ENCODE results near the gene SBF2. TPM values are rescaled to one million over a fixed set of nuclear protein-coding genes. Genes with fewer than 3 reads are reported as not detected.

SBF2 gene
- total and polyA plus RNA-seq, 7 experiments from 2014 or later = 4.2 to 35.2 (median 13.3) TPM

DNA sequence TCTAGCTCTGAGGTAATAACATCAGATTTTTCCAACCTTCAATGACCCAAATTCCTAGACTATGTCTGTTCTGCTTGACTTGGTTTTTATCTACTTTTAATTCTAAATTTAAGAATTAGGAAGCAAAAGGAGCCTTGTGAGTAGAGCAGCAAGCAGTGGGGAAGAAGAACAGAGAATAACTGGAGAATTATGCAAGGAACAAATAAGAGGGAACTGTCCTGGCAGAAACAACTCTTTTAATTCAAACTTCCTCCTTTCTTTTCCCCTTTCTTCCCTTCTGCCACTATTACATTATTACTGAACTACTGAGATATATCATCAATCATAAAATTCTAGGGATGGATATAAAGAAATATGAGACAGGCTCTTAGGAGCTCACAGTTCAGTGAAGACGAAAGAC, 276.1 kb downstream of the SBF2 start:
- Mint-ChIP-seq H3K36me3 (peaks cover 0 to 33% (median 15%) of the 10 kb centered on the region in 5 donors), H3K27me3 (no peaks in the 10 kb centered on the region), H3K9me3 (peaks cover 0 to 20% (median 9%) of the 10 kb centered on the region in 11 donors), H3K4me1 (peaks cover 5 to 32% (median 26%) of the 10 kb centered on the region in 7 donors), H3K4me3 (no peak overlapping the region), H3K27ac (no peak overlapping the region)
- Histone ChIP-seq H3K36me3 (ENCODE audit: control insufficient read depth in 2 of 3, insufficient read depth in 3 of 3, low read length in 3 of 3) (no peaks in the 10 kb centered on the region), H3K4me3 (ENCODE audit: low read length) (no peak overlapping the region), H3K27me3 (ENCODE audit: control insufficient read depth in 2 of 2, insufficient read depth in 2 of 2, low read length in 2 of 2) (no peaks in the 10 kb centered on the region), H3K27ac (ENCODE audit: low read depth, low read length) (no peak overlapping the region), H3K9me3 (ENCODE audit: control insufficient read depth in 2 of 3, low read length in 3 of 3) (peaks cover 0 to 4% (median 0%) of the 10 kb centered on the region in 3 experiments), H3K4me1 (ENCODE audit: control insufficient read depth in 2 of 2, insufficient read depth in 2 of 2, low read length in 2 of 2) (no peaks in the 10 kb centered on the region)
- ATAC-seq (no peak), DNase-seq (no peak)
- intact Hi-C loops (cut with micrococcal nuclease) = no loop called here
- POLR2A ChIA-PET = no interaction called here
- CTCF ChIA-PET = no interaction called here

DNA sequence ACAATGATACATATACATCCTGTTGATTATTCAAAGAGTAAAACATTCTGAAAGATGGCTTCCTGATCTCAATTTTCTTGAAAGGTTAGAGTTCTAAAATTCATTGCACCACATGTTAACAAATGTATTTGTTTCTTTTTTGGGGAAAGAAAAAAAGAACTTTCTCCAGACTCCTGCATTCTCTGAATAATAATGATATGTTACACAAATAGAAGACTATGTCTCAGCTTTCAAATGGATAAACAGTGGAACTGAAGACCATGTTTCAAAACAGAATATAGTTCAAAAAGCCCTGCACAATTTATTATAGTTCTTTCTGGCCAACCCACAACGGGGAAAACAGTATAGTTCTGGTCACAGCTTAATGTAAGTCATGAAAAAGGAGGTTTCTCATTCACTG, 277.0 kb downstream of the SBF2 start:
- peaks cover 0 to 41% (median 15%) of the 10 kb centered on the region in 5 donors for H3K36me3 Mint-ChIP-seq
- Histone ChIP-seq H3K27ac (ENCODE audit: low read depth, low read length) (no peak overlapping the region), H3K27me3 (ENCODE audit: control insufficient read depth in 2 of 2, insufficient read depth in 2 of 2, low read length in 2 of 2) (no peaks in the 10 kb centered on the region), H3K9me3 (ENCODE audit: control insufficient read depth in 2 of 3, low read length in 3 of 3) (peaks cover 0 to 11% (median 0%) of the 10 kb centered on the region in 3 experiments), H3K4me3 (ENCODE audit: low read length) (no peak overlapping the region), H3K36me3 (ENCODE audit: control insufficient read depth in 2 of 3, insufficient read depth in 3 of 3, low read length in 3 of 3) (no peaks in the 10 kb centered on the region), H3K4me1 (ENCODE audit: control insufficient read depth in 2 of 2, insufficient read depth in 2 of 2, low read length in 2 of 2) (no peaks in the 10 kb centered on the region)
- H3K4me3 Mint-ChIP-seq = no peak overlapping the region
- CTCF ChIA-PET = no interaction called here
- ATAC-seq (no peak), DNase-seq (no peak)
- peaks cover 2 to 25% (median 10%) of the 10 kb centered on the region in 11 donors for H3K9me3 Mint-ChIP-seq
- H3K4me1 Mint-ChIP-seq = peaks cover 5 to 25% (median 21%) of the 10 kb centered on the region in 7 donors
- H3K27ac Mint-ChIP-seq = no peak overlapping the region
- POLR2A ChIA-PET = no interaction called here
- intact Hi-C loops (cut with micrococcal nuclease) = no loop called here
- H3K27me3 Mint-ChIP-seq = no peaks in the 10 kb centered on the region

DNA sequence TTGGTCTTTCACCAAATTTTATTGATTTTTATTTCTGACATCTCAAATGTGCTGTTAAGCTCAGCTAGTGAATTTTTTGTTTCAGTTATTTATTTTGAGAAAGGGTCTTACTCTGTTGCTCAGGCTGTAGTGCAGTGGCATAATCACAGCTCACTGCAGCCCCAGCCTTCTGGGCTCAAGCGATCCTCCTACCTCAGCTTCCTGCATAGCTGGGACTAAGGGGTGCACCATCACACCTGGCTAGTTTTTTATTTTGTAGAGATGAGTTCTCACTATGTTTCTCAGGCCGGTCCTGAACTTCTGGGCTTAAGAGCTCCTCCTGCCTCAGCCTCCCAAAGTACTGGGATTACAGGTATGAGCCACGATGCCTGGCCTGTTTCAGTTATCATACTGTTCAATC, 282.0 kb downstream of the SBF2 start:
- no peaks in the 10 kb centered on the region for H3K36me3 ChIP-seq (ENCODE audit: control insufficient read depth in 2 of 3, insufficient read depth in 3 of 3, low read length in 3 of 3)
- Mint-ChIP-seq H3K27ac (no peak overlapping the region), H3K36me3 (peaks cover 0 to 47% (median 25%) of the 10 kb centered on the region in 5 donors), H3K27me3 (no peaks in the 10 kb centered on the region), H3K4me3 (no peak overlapping the region), H3K4me1 (peaks cover 0 to 1% (median 0%) of the 10 kb centered on the region in 7 donors), H3K9me3 (peaks cover 11 to 69% (median 32%) of the 10 kb centered on the region in 11 donors)
- H3K4me3 ChIP-seq (ENCODE audit: low read length) = no peak overlapping the region
- CTCF ChIA-PET = no interaction called here
- no peaks in the 10 kb centered on the region for H3K27me3 ChIP-seq (ENCODE audit: control insufficient read depth in 2 of 2, insufficient read depth in 2 of 2, low read length in 2 of 2)
- intact Hi-C loops (cut with micrococcal nuclease) = no loop called here
- no peaks in the 10 kb centered on the region for H3K4me1 ChIP-seq (ENCODE audit: control insufficient read depth in 2 of 2, insufficient read depth in 2 of 2, low read length in 2 of 2)
- POLR2A ChIA-PET = no interaction called here
- peaks cover 0 to 32% (median 6%) of the 10 kb centered on the region in 3 experiments for H3K9me3 ChIP-seq (ENCODE audit: control insufficient read depth in 2 of 3, low read length in 3 of 3)
- no peak overlapping the region for H3K27ac ChIP-seq (ENCODE audit: low read depth, low read length)
- DNase-seq (no peak), ATAC-seq (no peak)

DNA sequence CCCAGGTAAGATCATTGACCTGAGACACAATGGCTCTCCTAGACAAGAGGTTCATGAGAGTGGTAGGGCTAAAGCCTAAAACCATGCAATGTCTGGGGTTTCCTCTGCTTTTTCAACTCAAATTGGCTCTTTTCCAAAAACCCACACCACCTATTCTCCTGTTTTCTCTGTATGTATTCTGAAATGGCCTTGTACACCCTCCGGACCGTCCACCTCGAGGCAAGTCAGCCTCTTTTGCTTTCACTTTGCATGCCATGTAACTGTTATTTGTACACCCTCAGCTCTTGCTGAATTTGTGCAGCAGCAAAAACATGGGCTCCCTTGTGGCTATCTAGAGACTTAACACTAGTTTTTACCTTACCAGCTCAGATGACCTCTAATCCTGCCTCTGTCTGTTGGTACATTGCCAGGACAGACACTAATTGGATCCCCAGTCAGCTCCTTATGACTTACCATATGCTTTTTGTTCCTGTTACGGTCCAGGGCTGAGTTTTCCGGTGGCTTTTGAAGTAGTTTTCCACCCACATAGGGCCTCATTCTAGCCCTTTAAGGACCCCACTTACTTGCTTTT, 288.0 kb downstream of the SBF2 start:
- Histone ChIP-seq H3K36me3 (ENCODE audit: control insufficient read depth in 2 of 3, insufficient read depth in 3 of 3, low read length in 3 of 3) (no peaks in the 10 kb centered on the region), H3K4me3 (ENCODE audit: low read length) (no peak overlapping the region), H3K27me3 (ENCODE audit: control insufficient read depth in 2 of 2, insufficient read depth in 2 of 2, low read length in 2 of 2) (no peaks in the 10 kb centered on the region), H3K4me1 (ENCODE audit: control insufficient read depth in 2 of 2, insufficient read depth in 2 of 2, low read length in 2 of 2) (no peaks in the 10 kb centered on the region), H3K27ac (ENCODE audit: low read depth, low read length) (no peak overlapping the region), H3K9me3 (ENCODE audit: control insufficient read depth in 2 of 3, low read length in 3 of 3) (peaks cover 0 to 14% (median 6%) of the 10 kb centered on the region in 3 experiments)
- intact Hi-C loops (cut with micrococcal nuclease) = no loop called here
- Mint-ChIP-seq H3K36me3 (peaks cover 0 to 22% (median 0%) of the 10 kb centered on the region in 5 donors), H3K9me3 (peaks cover 6 to 39% (median 13%) of the 10 kb centered on the region in 11 donors), H3K27me3 (no peaks in the 10 kb centered on the region), H3K4me3 (no peak overlapping the region), H3K27ac (no peak overlapping the region), H3K4me1 (peaks cover 0 to 1% (median 0%) of the 10 kb centered on the region in 7 donors)
- ChIA-PET CTCF (no interaction called here), POLR2A (no interaction called here)
- ATAC-seq (no peak), DNase-seq (no peak)

DNA sequence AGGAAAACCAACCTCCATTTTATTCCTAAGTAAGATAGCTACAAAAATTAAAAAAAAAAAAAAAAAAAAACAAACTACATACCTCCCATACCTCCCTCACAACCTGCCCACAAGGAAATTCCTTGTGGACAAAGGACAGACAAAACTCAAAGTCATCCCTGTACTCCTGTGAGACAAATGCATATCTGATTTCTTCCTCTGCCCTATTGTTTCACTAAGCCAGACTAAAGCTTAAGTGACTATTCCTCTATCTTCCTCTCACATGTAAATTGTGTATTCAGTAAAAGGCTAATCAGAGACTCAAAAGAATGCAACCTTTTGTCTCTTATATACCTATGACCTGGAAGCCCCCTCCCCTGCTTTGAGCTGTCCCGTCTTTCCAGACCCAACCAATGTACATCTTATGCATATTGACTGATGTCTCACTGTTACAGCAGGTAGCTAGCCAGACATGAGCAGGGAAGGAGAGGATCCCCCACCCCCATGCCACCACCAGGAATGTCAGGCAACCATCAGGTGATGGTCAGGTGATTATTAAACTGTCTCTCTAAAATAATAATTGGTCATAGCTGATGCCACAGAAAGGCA, 289.4 kb downstream of the SBF2 start:
- Mint-ChIP-seq H3K9me3 (peaks cover 0 to 25% (median 3%) of the 10 kb centered on the region in 11 donors), H3K27ac (no peak overlapping the region), H3K36me3 (peaks cover 0 to 15% (median 0%) of the 10 kb centered on the region in 5 donors), H3K4me3 (no peak overlapping the region), H3K4me1 (peaks cover 0 to 1% (median 0%) of the 10 kb centered on the region in 7 donors), H3K27me3 (no peaks in the 10 kb centered on the region)
- intact Hi-C loops (cut with micrococcal nuclease) = no loop called here
- H3K4me3 ChIP-seq (ENCODE audit: low read length) = no peak overlapping the region
- ATAC-seq = no peak
- H3K27me3 ChIP-seq (ENCODE audit: control insufficient read depth in 2 of 2, insufficient read depth in 2 of 2, low read length in 2 of 2) = no peaks in the 10 kb centered on the region
- H3K27ac ChIP-seq (ENCODE audit: low read depth, low read length) = no peak overlapping the region
- peaks cover 0 to 14% (median 6%) of the 10 kb centered on the region in 3 experiments for H3K9me3 ChIP-seq (ENCODE audit: control insufficient read depth in 2 of 3, low read length in 3 of 3)
- CTCF ChIA-PET = no interaction called here
- no peaks in the 10 kb centered on the region for H3K36me3 ChIP-seq (ENCODE audit: control insufficient read depth in 2 of 3, insufficient read depth in 3 of 3, low read length in 3 of 3)
- no peaks in the 10 kb centered on the region for H3K4me1 ChIP-seq (ENCODE audit: control insufficient read depth in 2 of 2, insufficient read depth in 2 of 2, low read length in 2 of 2)
- DNase-seq = no peak
- POLR2A ChIA-PET = no interaction called here

DNA sequence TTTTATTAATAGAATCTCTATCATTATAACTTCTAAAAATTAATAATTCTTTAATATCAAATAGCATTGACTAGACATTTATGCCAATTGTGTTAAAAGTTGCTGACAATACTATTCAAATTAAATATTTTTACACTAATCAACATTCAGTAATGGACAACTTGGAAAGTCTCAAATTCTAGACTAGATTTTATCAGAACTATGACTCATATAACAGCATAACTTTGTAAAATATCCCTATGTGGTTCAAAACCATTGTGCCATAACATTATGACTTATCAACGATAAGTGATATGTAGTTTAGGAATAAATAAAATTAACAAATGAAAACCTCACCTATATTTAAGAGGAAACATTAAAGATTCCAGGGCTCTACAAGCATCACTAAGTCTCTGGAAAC, 291.8 kb downstream of the SBF2 start:
- Mint-ChIP-seq H3K9me3 (peaks cover 0 to 7% (median 0%) of the 10 kb centered on the region in 11 donors), H3K4me3 (no peak overlapping the region), H3K27me3 (no peaks in the 10 kb centered on the region), H3K36me3 (peaks cover 0 to 24% (median 0%) of the 10 kb centered on the region in 5 donors), H3K27ac (no peak overlapping the region), H3K4me1 (peaks cover 0 to 1% (median 0%) of the 10 kb centered on the region in 7 donors)
- Histone ChIP-seq H3K36me3 (ENCODE audit: control insufficient read depth in 2 of 3, insufficient read depth in 3 of 3, low read length in 3 of 3) (no peaks in the 10 kb centered on the region), H3K9me3 (ENCODE audit: control insufficient read depth in 2 of 3, low read length in 3 of 3) (no peaks in the 10 kb centered on the region), H3K4me1 (ENCODE audit: control insufficient read depth in 2 of 2, insufficient read depth in 2 of 2, low read length in 2 of 2) (no peaks in the 10 kb centered on the region), H3K27me3 (ENCODE audit: control insufficient read depth in 2 of 2, insufficient read depth in 2 of 2, low read length in 2 of 2) (no peaks in the 10 kb centered on the region), H3K27ac (ENCODE audit: low read depth, low read length) (no peak overlapping the region), H3K4me3 (ENCODE audit: low read length) (no peak overlapping the region)
- no peak for ATAC-seq
- ChIA-PET CTCF (no interaction called here), POLR2A (no interaction called here)
- intact Hi-C loops (cut with micrococcal nuclease) = no loop called here
- DNase-seq = no peak

DNA sequence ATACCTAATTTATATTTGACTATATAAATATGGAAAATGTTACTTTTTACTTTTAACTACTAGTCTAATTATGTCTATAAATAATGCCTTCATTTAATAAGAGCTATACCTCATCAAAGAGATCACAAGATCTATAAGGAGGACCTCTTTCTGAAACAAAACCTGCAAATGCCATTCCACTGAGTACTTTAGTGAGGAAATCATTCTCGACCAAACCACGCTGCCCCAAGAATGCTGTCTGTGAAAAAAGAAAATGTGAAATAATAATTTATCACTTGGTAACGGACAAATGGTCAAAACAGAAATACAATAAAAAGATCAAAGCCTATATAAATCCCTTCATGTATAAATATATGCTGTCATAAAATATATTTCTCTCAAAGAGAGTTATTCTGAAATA, 301.7 kb downstream of the SBF2 start:
- CTCF ChIA-PET = no interaction called here
- no peak overlapping the region for H3K27ac Mint-ChIP-seq
- Histone ChIP-seq H3K27me3 (ENCODE audit: control insufficient read depth in 2 of 2, insufficient read depth in 2 of 2, low read length in 2 of 2) (no peaks in the 10 kb centered on the region), H3K9me3 (ENCODE audit: control insufficient read depth in 2 of 3, low read length in 3 of 3) (no peaks in the 10 kb centered on the region), H3K27ac (ENCODE audit: low read depth, low read length) (no peak overlapping the region), H3K4me3 (ENCODE audit: low read length) (no peak overlapping the region), H3K4me1 (ENCODE audit: control insufficient read depth in 2 of 2, insufficient read depth in 2 of 2, low read length in 2 of 2) (no peaks in the 10 kb centered on the region), H3K36me3 (ENCODE audit: control insufficient read depth in 2 of 3, insufficient read depth in 3 of 3, low read length in 3 of 3) (no peaks in the 10 kb centered on the region)
- peaks cover 4 to 45% (median 27%) of the 10 kb centered on the region in 5 donors for H3K36me3 Mint-ChIP-seq
- intact Hi-C loops (cut with micrococcal nuclease) = no loop called here
- no peaks in the 10 kb centered on the region for H3K27me3 Mint-ChIP-seq
- no peak overlapping the region for H3K4me3 Mint-ChIP-seq
- peaks cover 0 to 6% (median 0%) of the 10 kb centered on the region in 11 donors for H3K9me3 Mint-ChIP-seq
- POLR2A ChIA-PET = no interaction called here
- ATAC-seq (no peak), DNase-seq (no peak)
- H3K4me1 Mint-ChIP-seq = no peaks in the 10 kb centered on the region

All from naive thymus-derived CD4-positive, alpha-beta T cell (primary cell).